Adipocyte (in vitro differentiated cells): ENCODE results near the gene ANHX.
"Not testable (repeated sequence)": the region's sequence is repeated elsewhere in the genome, so short reads cannot be mapped to it uniquely, and the experiment has no call there.

ENCODE experiments used
- DNase-seq: peaks from one replicate; pipeline ENCODE4 v3.0.0-alpha.2; 2015; ENCODE audit warnings: low read depth
- H3K27me3 ChIP-seq: replicated peaks from 2 replicates; pipeline ENCODE4 v1.7.0; 2013; ENCODE audit warnings: mild to moderate bottlenecking, low read length, moderate library complexity; ENCODE audit not compliant: control insufficient read depth, insufficient read depth
- H3K36me3 ChIP-seq: 2 replicates; pipeline ENCODE4 v1.7.0; 2013; ENCODE audit warnings: low read length, mild to moderate bottlenecking, moderate library complexity; ENCODE audit not compliant: control insufficient read depth, insufficient read depth, severe bottlenecking
- H3K4me1 ChIP-seq: 2 replicates; pipeline ENCODE4 v1.7.0; 2013; ENCODE audit warnings: mild to moderate bottlenecking, low read length, moderate library complexity; ENCODE audit not compliant: control insufficient read depth, insufficient read depth
- H3K4me3 ChIP-seq: 2 replicates; pipeline ENCODE4 v1.7.0; 2013; ENCODE audit warnings: mild to moderate bottlenecking, low read length, moderate library complexity
- H3K9ac ChIP-seq: 2 replicates; pipeline ENCODE4 v1.7.0; 2013; ENCODE audit warnings: mild to moderate bottlenecking, low read length, moderate library complexity
- H3K9me3 ChIP-seq: 2 replicates; pipeline ENCODE4 v1.7.0; 2013; ENCODE audit warnings: mild to moderate bottlenecking, low read length, moderate library complexity; ENCODE audit not compliant: control insufficient read depth

ANHX gene

DNA sequence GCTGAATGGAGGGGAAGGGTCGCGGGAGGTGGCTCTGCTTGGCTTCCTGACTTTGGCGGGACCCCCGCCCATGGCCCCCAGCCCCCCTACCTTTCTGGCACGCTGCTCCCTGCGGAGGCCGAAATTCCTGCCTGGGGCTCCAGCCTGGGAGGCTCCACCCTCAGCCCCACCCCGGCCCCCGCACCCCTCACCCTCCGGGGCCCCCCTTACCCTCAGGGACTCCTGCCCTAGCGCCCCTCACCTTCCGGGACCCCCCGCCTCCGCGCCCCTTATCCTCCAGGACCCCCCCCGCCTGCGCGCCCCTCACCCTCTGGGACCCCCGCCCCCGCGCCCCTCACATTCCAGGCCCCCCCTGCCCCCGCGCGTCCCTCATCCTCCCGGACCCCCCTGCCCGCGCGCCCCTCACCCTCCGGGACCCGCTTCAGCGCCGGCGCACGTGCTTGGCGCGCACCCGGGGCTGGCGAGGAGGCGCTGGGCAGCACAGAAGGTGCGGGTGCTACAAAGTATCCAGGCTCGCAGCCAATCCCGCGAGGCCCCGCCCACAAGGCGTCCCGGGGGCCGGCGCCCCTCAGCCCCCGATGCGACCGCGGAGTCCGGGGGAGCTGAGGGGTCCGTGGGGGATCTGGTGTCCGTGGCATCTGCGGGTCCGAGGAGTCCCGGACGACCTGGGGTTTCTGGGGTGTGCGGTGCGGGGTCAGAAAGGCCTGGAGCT is at the start of gene ANHX:
Gene ANHX (minus strand): TSS at position 477 of the 712 bp plus-strand sequence. CDS start 1,521 bp downstream, outside the sequence.
- no peak for DNase-seq
- Histone ChIP-seq H3K4me1 (no peaks in the 10 kb centered on the region), H3K9me3 (peaks cover 5% of the 10 kb centered on the region)

DNA sequence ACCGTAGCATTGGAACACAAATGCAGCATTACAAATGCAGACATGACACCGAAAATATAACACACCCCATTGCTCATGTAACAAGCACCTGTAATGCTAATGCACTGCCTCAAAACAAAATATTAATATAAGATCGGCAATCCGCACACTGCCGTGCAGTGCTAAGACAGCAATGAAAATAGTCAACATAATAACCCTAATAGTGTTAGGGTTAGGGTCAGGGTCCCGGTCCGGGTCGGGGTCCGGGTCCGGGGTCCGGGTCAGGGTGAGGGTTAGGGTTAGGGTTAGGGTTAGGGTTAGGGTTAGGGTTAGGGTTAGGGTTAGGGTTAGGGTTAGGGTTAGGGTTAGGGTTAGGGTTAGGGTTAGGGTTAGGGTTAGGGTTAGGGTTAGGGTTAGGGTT is 29.0 kb upstream of the ANHX start:
- peak; percentile 8 for DNase-seq
- not testable (repeated sequence) for H3K4me3 ChIP-seq, H3K9ac ChIP-seq, H3K4me1 ChIP-seq, H3K9me3 ChIP-seq, H3K27me3 ChIP-seq, H3K36me3 ChIP-seq

More for the DNA sequence above, at the start of gene ANHX:
- H3K36me3 ChIP-seq, result no peaks in the 10 kb centered on the region
- no peak within 1 kb of the TSS for H3K9ac ChIP-seq
- no peak within 1 kb of the TSS for H3K4me3 ChIP-seq
- H3K27me3 ChIP-seq, result no peaks in the 10 kb centered on the region

DNA sequence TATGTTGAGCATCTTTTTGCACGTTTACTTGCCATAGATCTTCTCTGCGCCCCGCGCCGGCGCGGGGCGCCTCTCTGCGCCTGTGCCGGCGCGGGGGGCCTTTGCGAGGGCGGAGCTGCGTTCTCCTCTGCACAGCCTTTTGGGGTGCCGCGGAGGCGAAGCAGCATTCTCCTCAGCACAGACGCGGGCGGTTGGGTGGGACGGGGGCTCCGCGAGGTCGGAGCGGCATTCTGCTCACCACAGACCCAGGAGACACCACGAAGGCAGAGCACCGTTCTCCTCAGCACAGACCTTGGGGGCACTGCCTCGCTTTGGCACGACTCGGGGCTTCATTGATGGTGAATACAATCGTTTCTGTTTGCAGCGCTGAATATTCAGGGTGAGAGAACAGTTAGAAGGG is 28.5 kb upstream of the ANHX start:
- Histone ChIP-seq H3K9me3 (no peaks in the 10 kb centered on the region), H3K27me3 (no peaks in the 10 kb centered on the region), H3K4me1 (no peaks in the 10 kb centered on the region), H3K4me3 (no peak overlapping the region), H3K36me3 (no peaks in the 10 kb centered on the region), H3K9ac (no peak overlapping the region)
- no peak for DNase-seq

- Histone ChIP-seq H3K27me3 (no peaks in the 10 kb centered on the region), H3K9ac (no peak overlapping the region), H3K9me3 (no peaks in the 10 kb centered on the region), H3K4me1 (no peaks in the 10 kb centered on the region), H3K4me3 (no peak overlapping the region), H3K36me3 (no peaks in the 10 kb centered on the region)
- no peak for DNase-seq
Measured at GRCh38 chr12:133256321-133256720, 20.6 kb upstream of the ANHX start.

DNA sequence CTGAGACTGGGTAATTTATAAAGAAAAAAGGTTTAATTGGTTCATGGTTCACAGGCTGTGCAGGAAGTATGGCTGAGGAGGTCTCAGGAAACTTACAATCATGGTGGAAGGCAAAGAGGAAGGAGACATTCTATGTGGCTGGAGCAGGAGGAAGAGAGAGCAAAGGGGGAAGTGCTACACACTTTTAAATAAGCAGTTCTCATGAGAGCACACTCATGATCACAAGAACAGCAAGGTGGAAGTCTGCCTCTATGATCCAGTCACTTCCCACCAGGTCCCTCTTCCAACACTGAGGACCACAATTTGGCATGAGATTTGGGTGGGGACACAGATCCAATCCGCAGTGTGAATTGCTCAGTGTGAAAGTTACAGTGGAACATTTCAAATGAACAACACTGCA is 20.2 kb upstream of the ANHX start:
- H3K27me3 ChIP-seq, H3K9me3 ChIP-seq, H3K4me3 ChIP-seq, H3K4me1 ChIP-seq, H3K36me3 ChIP-seq, H3K9ac ChIP-seq, DNase-seq: not testable (repeated sequence)

GRCh38 chr12:133251732-133252131 is 16.1 kb upstream of the ANHX start:
- no peak for DNase-seq
- no peak overlapping the region for H3K4me3 ChIP-seq
- H3K9me3 ChIP-seq, result no peaks in the 10 kb centered on the region
- H3K4me1 ChIP-seq, result no peaks in the 10 kb centered on the region
- no peak overlapping the region for H3K9ac ChIP-seq
- H3K36me3 ChIP-seq, result no peaks in the 10 kb centered on the region
- no peaks in the 10 kb centered on the region for H3K27me3 ChIP-seq

GRCh38 chr12:133236556-133236955 is 879 bp upstream of the ANHX start:
- no peak overlapping the region for H3K4me3 ChIP-seq
- H3K9me3 ChIP-seq, result peaks cover 5% of the 10 kb centered on the region
- H3K36me3 ChIP-seq, result no peaks in the 10 kb centered on the region
- DNase-seq, result no peak
- no peaks in the 10 kb centered on the region for H3K4me1 ChIP-seq
- H3K27me3 ChIP-seq, result no peaks in the 10 kb centered on the region
- H3K9ac ChIP-seq, result no peak overlapping the region

DNA sequence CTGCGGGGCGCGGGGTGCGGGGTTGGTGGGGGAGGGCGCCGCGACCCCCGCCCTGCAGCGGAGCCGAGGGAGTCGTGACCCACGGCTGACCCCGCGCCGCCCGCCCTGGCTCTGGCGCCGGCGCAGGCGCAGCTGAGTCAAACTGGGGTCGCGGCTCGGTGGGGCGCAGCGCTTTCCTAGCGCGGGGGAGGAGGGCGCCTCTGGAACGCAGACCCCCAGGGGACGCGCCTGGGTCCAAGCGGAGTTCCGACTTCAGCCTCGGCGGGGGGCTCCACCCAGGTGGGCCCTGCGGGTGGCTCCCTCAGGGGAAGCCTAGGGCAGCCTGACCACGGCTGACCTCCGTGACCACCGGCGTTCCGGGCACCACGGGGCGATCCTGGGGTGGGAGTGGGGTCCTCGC is 467 bp upstream of the ANHX start:
- H3K4me1 ChIP-seq, result no peaks in the 10 kb centered on the region
- no peak overlapping the region for H3K9ac ChIP-seq
- DNase-seq, result no peak
- no peaks in the 10 kb centered on the region for H3K36me3 ChIP-seq
- no peaks in the 10 kb centered on the region for H3K27me3 ChIP-seq
- H3K9me3 ChIP-seq, result peaks cover 5% of the 10 kb centered on the region
- H3K4me3 ChIP-seq, result no peak overlapping the region

DNA sequence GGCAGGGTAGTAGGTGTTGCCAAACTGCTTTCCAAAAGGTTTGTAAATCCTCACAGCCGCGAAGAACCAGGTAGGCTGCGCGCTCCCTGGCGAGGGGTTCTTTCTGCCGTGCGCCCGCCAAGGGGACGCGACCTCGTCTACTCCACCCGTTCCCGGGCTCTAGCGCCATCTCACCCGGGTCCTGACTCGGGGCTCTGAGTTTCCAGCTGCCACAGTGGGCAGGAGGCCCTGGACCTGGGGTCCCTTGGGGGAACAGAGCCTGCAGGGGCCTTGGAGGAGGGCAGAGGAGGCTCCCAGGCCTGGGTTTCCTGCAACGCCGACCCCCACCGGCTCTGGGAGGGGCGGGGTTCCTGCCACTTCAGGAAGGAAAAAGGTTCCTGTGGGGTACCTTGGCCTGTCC is 706 bp downstream of the ANHX start:
- Histone ChIP-seq H3K4me3 (no peak overlapping the region), H3K27me3 (no peaks in the 10 kb centered on the region), H3K9ac (no peak overlapping the region), H3K4me1 (no peaks in the 10 kb centered on the region), H3K36me3 (no peaks in the 10 kb centered on the region), H3K9me3 (peaks cover 5% of the 10 kb centered on the region)
- DNase-seq, result no peak

- no peak for DNase-seq
- no peaks in the 10 kb centered on the region for H3K36me3 ChIP-seq
- H3K4me3 ChIP-seq, result no peak overlapping the region
- no peaks in the 10 kb centered on the region for H3K27me3 ChIP-seq
- H3K9me3 ChIP-seq, result peaks cover 5% of the 10 kb centered on the region
- H3K4me1 ChIP-seq, result no peaks in the 10 kb centered on the region
- no peak overlapping the region for H3K9ac ChIP-seq
Measured at GRCh38 chr12:133233993-133234564, 1.6 kb downstream of the ANHX start.

GRCh38 chr12:133233006-133233405 is 2.7 kb downstream of the ANHX start:
- Histone ChIP-seq H3K4me1 (no peaks in the 10 kb centered on the region), H3K9ac (no peak overlapping the region), H3K36me3 (no peaks in the 10 kb centered on the region), H3K27me3 (no peaks in the 10 kb centered on the region), H3K9me3 (peaks cover 9% of the 10 kb centered on the region), H3K4me3 (no peak overlapping the region)
- DNase-seq, result no peak

- DNase-seq, result no peak
- H3K9me3 ChIP-seq, result peaks cover 12% of the 10 kb centered on the region
- H3K9ac ChIP-seq, result no peak overlapping the region
Measured at GRCh38 chr12:133231001-133231400, 4.7 kb downstream of the ANHX start.

More at GRCh38 chr12:133231001-133231400, 4.7 kb downstream of the ANHX start:
- no peaks in the 10 kb centered on the region for H3K4me1 ChIP-seq
- H3K4me3 ChIP-seq, result no peak overlapping the region
- no peaks in the 10 kb centered on the region for H3K27me3 ChIP-seq
- no peaks in the 10 kb centered on the region for H3K36me3 ChIP-seq
